CD14-positive monocyte (primary cell): ENCODE measurements around the gene RUFY2. TPM values are rescaled to one million over a fixed set of nuclear protein-coding genes. Genes with fewer than 3 reads are reported as not detected.
A peak's percentile ranks its signal among the peaks of the same experiment; 100 is the strongest.
"Not testable (repeated sequence)": the region's sequence is repeated elsewhere in the genome, so short reads cannot be mapped to it uniquely, and the experiment has no call there.

ENCODE experiments used
- DNase-seq, 3 donors: peaks; one replicate each; pipeline ENCODE4 v3.0.0-alpha.2; 2011 to 2022
- H2AFZ ChIP-seq: 2 replicates; pipeline ENCODE4 v1.6.0; 2012; ENCODE audit warnings: mild to moderate bottlenecking, low read depth, low read length, inconsistent platforms; ENCODE audit not compliant: insufficient read depth, poor library complexity, severe bottlenecking
- H3K27ac ChIP-seq, 2 donors: 1 replicate in 1 of 2; 2 replicates in 1 of 2; pipeline ENCODE4 v1.5.1; 2012 to 2013; ENCODE audit warnings: low read length in 2 of 2, control low read depth in 1 of 2, inconsistent platforms in 1 of 2, low read depth in 1 of 2, mild to moderate bottlenecking in 1 of 2
- H3K27me3 ChIP-seq, 2 donors: one replicate each; pipeline versions ENCODE4 v1.6.0 to v1.6.1; 2011 to 2013; ENCODE audit warnings: low read length in 2 of 2; ENCODE audit not compliant: control insufficient read depth in 2 of 2, insufficient read depth in 2 of 2
- H3K36me3 ChIP-seq, 2 donors: replicated peaks in 1 of 2; 1 replicate in 1 of 2; 2 replicates in 1 of 2; pipeline versions ENCODE4 v1.5.1 to v1.6.1; 2012 to 2013; ENCODE audit warnings: low read length in 2 of 2, control low read depth in 1 of 2, inconsistent platforms in 1 of 2, mild to moderate bottlenecking in 1 of 2; ENCODE audit not compliant: insufficient read depth in 2 of 2, control insufficient read depth in 1 of 2
- H3K4me1 ChIP-seq, 2 donors: 1 replicate in 1 of 2; 2 replicates in 1 of 2; pipeline versions ENCODE4 v1.5.1 to v1.6.1; 2012 to 2013; ENCODE audit warnings: low read length in 2 of 2, control low read depth in 1 of 2, inconsistent platforms in 1 of 2, mild to moderate bottlenecking in 1 of 2, moderate library complexity in 1 of 2; ENCODE audit not compliant: insufficient read depth in 2 of 2, control insufficient read depth in 1 of 2
- H3K4me2 ChIP-seq: replicated peaks from 2 replicates; pipeline ENCODE3; 2012; ENCODE audit warnings: low read length, moderate library complexity, mild to moderate bottlenecking; ENCODE audit not compliant: poor library complexity, severe bottlenecking; ENCODE audit errors: extremely low read depth
- H3K4me3 ChIP-seq, 3 experiments: fragments of 200-600 bp in 1 of 3; sonication (generic) in 1 of 3; replicated peaks in 1 of 3; 1 replicate in 2 of 3; 2 replicates in 1 of 3; pipeline ENCODE4 v1.5.1; 2011 to 2013; ENCODE audit warnings: low read length in 3 of 3, mild to moderate bottlenecking in 3 of 3, control low read depth in 2 of 3, low read depth in 2 of 3, inconsistent platforms in 1 of 3, moderate library complexity in 1 of 3
- H3K79me2 ChIP-seq: 2 replicates; pipeline ENCODE4 v1.6.0; 2012; ENCODE audit warnings: mild to moderate bottlenecking, control low read depth, inconsistent platforms, low read length, moderate library complexity; ENCODE audit not compliant: insufficient read depth
- H3K9ac ChIP-seq: 2 replicates; pipeline ENCODE4 v1.6.0; 2017; ENCODE audit warnings: low read length, mild to moderate bottlenecking; ENCODE audit not compliant: insufficient read depth, poor library complexity, severe bottlenecking
- H3K9me3 ChIP-seq, 2 donors: replicated peaks in 1 of 2; 1 replicate in 1 of 2; 2 replicates in 1 of 2; pipeline versions ENCODE4 v1.5.1 to v1.6.1; 2012 to 2013; ENCODE audit warnings: low read length in 2 of 2, control low read depth in 1 of 2; ENCODE audit not compliant: control insufficient read depth in 1 of 2, insufficient read depth in 1 of 2
- H4K20me1 ChIP-seq: 2 replicates; pipeline ENCODE4 v1.6.0; 2012; ENCODE audit warnings: mild to moderate bottlenecking, low read length, control low read depth, moderate library complexity; ENCODE audit not compliant: insufficient read depth
- H3K27ac Mint-ChIP-seq, 7 donors: one replicate each; pipeline ENCODE4 v1.8.0; 2020; ENCODE audit warnings: mild to moderate bottlenecking in 7 of 7, mixed read lengths in 7 of 7, moderate library complexity in 6 of 7, inconsistent platforms in 2 of 7
- H3K27me3 Mint-ChIP-seq, 3 donors: one replicate each; pipeline ENCODE4 v1.8.0; 2021 to 2022; ENCODE audit warnings: low read depth in 3 of 3, mild to moderate bottlenecking in 3 of 3, mixed read lengths in 3 of 3, moderate library complexity in 3 of 3, inconsistent platforms in 1 of 3
- H3K36me3 Mint-ChIP-seq, 2 donors: one replicate each; pipeline ENCODE4 v1.8.0; 2020; ENCODE audit warnings: mixed read lengths in 2 of 2, inconsistent platforms in 1 of 2, mild to moderate bottlenecking in 1 of 2
- H3K4me1 Mint-ChIP-seq: one replicate; pipeline ENCODE4 v1.8.0; 2020; ENCODE audit warnings: mild to moderate bottlenecking, mixed read lengths
- H3K4me3 Mint-ChIP-seq, 2 donors: one replicate each; pipeline ENCODE4 v1.8.0; 2020; ENCODE audit warnings: mild to moderate bottlenecking in 2 of 2, mixed read lengths in 2 of 2, moderate library complexity in 1 of 2
- H3K9me3 Mint-ChIP-seq, 7 donors: one replicate each; pipeline ENCODE4 v1.8.0; 2020 to 2022; ENCODE audit warnings: mixed read lengths in 7 of 7, mild to moderate bottlenecking in 6 of 7, moderate library complexity in 6 of 7, inconsistent platforms in 2 of 7
- CTCF ChIP-seq: fragments of 200-600 bp; IDR thresholded peaks from one replicate; pipeline ENCODE4 v1.8.0; 2022; ENCODE audit warnings: antibody characterized with exemption, mild to moderate bottlenecking
- WGBS: methylation state at CpG from one replicate; pipeline ENCODE4 v1.1.5; 2013; ENCODE audit warnings: missing lambda C conversion rate; ENCODE audit not compliant: insufficient coverage; 5-methylcytosine and 5-hydroxymethylcytosine counted together
- intact Hi-C, 2 donors: fragments of 100-400 bp; cut with micrococcal nuclease; formaldehyde crosslinking; loops; one replicate each; pipeline versions ENCODE4 v1.15.0 to v1.15.1; 2023
- polyA plus RNA-seq, 3 donors: library from polyadenylated mRNA; depleted of rRNA in 1 of 3; unstranded in 2 of 3; stranded (reverse) in 1 of 3; fragments of 300-500 nt in 2 of 3; fragments of >200 nt in 1 of 3; fragmentation: Illumina TruSeq in 2 of 3; gene quantifications; 1 replicate in 2 of 3; 2 replicates in 1 of 3; pipeline ENCODE4 v1.2.3, GENCODE V29; 2012 to 2021

Gene RUFY2
- polyA plus RNA-seq, 3 donors: 2.8 to 3.9 (median 3.3) TPM

DNA sequence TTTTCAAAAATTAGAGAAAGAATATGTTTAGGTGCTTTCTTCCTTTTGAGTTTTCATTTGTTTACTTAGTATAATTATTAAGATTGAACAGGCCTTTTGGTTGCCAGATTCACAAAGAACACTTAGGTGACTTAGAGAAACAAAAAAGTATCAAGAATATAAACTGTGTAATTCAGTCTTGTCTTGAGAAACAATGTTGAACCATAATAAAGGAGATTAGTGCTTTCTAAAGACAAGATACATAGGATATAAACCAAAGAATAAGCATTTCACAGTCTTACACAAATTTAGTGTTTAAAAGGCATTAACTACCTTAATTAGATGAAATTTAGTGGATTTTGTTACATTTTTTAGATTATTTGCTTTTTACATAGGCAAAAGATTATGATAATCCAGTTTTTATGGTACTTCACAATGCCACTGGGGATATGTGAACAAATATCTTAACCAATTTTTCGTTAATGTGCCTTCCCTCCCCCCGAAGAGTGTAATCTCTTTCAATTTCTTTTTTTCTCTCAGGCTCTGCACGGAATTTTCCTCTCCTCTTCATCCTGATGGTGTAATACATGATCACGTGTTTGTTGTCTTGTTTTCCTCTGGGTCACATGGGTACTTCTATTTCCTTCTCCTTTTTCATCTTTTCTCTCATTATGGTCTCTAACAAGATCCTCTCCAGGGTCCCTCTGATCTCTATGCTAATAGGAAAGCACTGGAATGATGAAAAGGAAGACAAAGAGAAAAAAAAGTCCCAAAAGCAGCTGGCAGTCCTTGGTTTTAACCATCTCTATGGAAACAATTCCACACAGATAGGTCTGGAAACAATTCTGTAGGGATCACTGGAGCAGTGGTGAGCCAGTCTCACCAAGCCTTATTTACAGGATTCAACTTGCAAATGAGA is 78.9 kb downstream of the RUFY2 start:
- intact Hi-C loops: no loop called here
- peak overlapping the region; percentile 37 for H3K9ac ChIP-seq
- H3K4me2 ChIP-seq: peak overlapping the region; percentile 67
- Mint-ChIP-seq H3K36me3 (peaks cover 0 to 2% of the 10 kb centered on the region in 2 donors), H3K9me3 (peaks cover 0 to 2% (median 0%) of the 10 kb centered on the region in 7 donors), H3K27me3 (no peaks in the 10 kb centered on the region), H3K4me3 (peak overlapping the region; percentile 28 to 85), H3K27ac (peak overlapping the region; percentile 67 to 94 (median 88)), H3K4me1 (peaks cover 30% of the 10 kb centered on the region)
- H4K20me1 ChIP-seq: peaks cover 3% of the 10 kb centered on the region
- no peaks in the 10 kb centered on the region for H3K36me3 ChIP-seq
- H3K4me3 ChIP-seq: peak overlapping the region; percentile 28 to 70 (median 30)
- H3K4me1 ChIP-seq: peaks cover 36 to 45% of the 10 kb centered on the region in 2 donors
- no peaks in the 10 kb centered on the region for H3K9me3 ChIP-seq
- TF ChIP-seq CTCF: no peak
- peak overlapping the region; percentile 53 for H2AFZ ChIP-seq
- H3K27me3 ChIP-seq: no peaks in the 10 kb centered on the region
- WGBS: no CpG with 5 or more reads among the region's 4 CpGs
- DNase-seq: peak; percentile 61 to 88 (median 86)
- H3K27ac ChIP-seq: peak overlapping the region; percentile 26 to 82
- H3K79me2 ChIP-seq: peaks cover 30% of the 10 kb centered on the region

DNA sequence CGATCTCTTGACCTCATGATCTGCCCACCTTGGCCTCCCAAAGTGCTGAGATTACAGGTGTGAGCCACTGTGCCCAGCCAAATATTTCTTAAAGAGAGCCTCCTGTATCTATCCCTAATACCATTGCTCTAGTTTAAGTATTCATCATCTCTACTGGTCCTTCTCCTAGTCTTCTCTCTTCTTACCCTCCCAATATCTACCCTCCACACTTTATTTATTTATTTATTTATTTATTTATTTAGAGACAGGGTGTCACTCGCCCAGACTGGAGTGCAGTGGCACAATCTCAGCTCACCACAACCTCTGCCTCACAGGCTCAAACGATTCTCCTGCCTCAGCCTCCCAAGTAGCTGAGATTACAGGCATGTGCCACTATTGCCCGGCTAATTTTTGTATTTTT is 82.7 kb downstream of the RUFY2 start:
- H3K9me3 Mint-ChIP-seq, H3K27me3 ChIP-seq, H3K4me2 ChIP-seq: not testable (repeated sequence)

More for the DNA sequence above, 82.7 kb downstream of the RUFY2 start:
- intact Hi-C loops, H3K27ac Mint-ChIP-seq, H2AFZ ChIP-seq, H3K9me3 ChIP-seq, H3K27me3 Mint-ChIP-seq, H3K36me3 Mint-ChIP-seq, H3K9ac ChIP-seq, H3K27ac ChIP-seq, DNase-seq, H3K36me3 ChIP-seq, H3K4me3 Mint-ChIP-seq, H3K79me2 ChIP-seq, H3K4me3 ChIP-seq, H4K20me1 ChIP-seq: not testable (repeated sequence)
- H3K4me1 Mint-ChIP-seq: peaks cover 16% of the 10 kb centered on the region
- peaks cover 18 to 21% of the 10 kb centered on the region in 2 donors for H3K4me1 ChIP-seq
- 100% methylated on average over 2 of the region's 4 CpGs for WGBS
